ENCODE results near the gene MBOAT1.

Gene MBOAT1

DNA sequence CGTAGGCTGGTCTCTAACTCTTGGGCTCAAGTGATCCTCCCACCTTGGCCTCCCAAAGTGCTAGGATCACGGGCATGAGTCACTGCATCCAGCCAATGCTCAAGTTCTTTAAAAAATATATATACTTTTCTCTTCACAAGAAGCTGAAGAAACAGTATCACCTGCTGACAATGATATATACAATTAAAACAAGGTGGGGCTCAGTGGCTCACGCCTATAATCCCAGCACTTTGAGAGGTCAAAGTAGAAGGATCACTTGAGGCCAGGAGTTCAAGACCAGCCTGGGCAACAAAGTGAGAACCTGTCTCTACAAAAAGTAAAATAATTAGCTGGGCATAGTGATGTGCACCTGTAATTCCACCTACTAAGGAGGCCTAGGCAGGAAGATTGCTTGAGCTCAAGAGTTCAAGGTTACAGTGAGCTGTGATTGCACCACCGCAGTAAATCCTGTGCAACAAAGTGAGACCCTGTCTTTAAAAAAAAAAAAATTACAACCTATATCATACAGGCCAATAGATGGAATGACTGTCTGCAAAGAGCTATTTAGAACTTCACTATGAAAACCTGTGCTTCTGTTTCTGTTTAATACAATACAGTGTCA lies 36.4 kb downstream of the MBOAT1 start:
- no peaks in the 10 kb centered on the region for H3K9me3 ChIP-seq (ENCODE audit: control insufficient read depth in 2 of 2, low read length in 2 of 2)
- H3K36me3 ChIP-seq (ENCODE audit: control insufficient read depth in 2 of 2, insufficient read depth in 2 of 2, low read length in 2 of 2): no peaks in the 10 kb centered on the region
- no peak overlapping the region for H3K9ac ChIP-seq (ENCODE audit: low read depth in 1 of 2, low read length in 2 of 2)
- no peaks in the 10 kb centered on the region for H3K27me3 ChIP-seq (ENCODE audit: control insufficient read depth in 2 of 2, insufficient read depth in 2 of 2, low read length in 2 of 2)
- no peak overlapping the region for H3K4me3 ChIP-seq (ENCODE audit: low read length in 2 of 2)
- H3K4me1 ChIP-seq (ENCODE audit: control insufficient read depth in 2 of 2, insufficient read depth in 2 of 2, low read length in 2 of 2): peaks cover 4 to 11% of the 10 kb centered on the region in 2 donors
- H3K27ac ChIP-seq (ENCODE audit: low read depth in 2 of 2, low read length in 2 of 2): no peak overlapping the region

DNA sequence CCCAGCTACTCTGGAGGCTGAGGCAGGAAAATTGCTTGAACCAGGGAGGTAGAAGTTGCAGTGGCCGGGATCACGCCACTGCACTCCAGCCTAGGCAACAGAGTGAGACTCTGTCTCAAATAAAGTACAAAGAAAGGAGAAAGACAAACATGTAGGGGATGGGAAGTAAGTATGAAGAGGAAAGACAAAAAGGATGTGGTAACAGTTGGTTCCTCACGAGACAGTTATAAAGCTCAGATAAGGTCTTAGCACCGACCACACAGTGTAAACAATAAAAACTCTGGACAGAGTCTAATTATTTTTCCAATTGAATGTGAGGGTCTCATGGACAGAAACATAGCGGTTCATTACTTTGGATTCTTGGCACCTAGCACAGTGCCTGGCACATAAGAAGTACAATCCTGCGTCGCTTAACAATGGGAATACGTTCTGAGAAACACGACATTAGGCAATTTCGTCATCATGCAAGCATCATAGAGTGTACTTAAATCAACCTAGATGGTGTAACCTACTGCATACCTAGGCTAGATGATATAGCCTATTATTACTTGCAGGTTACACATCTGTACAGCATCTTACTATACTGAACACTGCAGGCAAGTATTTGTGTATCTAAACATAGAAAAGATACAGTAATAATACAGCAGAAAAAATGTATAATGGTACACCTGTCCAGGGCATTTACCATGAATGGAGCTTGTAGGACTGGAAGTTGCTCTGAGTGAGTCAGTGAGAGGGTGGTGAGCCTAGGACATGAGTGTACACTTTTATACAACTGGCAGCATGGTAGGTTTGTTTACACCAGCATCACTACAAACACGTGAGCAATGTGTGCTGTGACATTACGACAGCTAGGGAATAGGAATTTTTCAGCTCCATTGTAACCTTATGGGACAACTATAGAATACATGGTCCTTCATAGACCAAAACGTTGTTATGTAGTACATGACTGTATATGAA lies 38.2 kb downstream of the MBOAT1 start:
- Histone ChIP-seq H3K4me3 (ENCODE audit: low read length in 2 of 2) (peak overlapping the region in 1 of 2 donors; percentile 14), H3K27ac (ENCODE audit: low read depth in 2 of 2, low read length in 2 of 2) (no peak overlapping the region)

DNA sequence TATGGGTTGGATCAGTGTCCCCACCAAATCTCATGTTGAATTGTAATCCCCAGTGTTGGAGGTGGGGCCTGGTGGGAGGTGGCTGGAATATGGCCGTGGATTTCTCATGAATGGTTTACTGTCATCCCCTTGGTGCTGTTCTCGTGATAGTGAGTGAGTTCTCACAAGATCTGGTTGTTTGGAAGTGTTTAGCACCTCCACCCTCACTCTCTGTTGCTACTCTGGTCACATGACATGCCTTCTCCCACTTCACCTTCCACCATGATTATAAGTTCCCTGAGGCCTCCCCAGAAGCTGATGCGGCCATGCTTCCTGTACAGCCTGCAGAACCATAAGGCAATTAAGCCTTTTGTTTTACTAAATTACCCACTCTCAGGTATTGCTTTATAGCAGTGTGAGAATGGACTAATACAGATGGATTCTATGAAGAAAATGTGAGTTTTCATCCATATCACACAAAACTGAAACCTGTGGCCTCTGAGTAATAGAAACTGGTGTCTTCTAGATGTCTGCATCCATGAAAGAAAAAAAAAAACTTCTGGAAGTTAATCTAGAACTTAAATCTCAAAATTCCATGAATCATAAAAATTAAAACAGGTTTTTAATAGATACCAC lies 39.3 kb downstream of the MBOAT1 start:
- Histone ChIP-seq H3K27ac (ENCODE audit: low read depth in 2 of 2, low read length in 2 of 2) (no peak overlapping the region), H3K36me3 (ENCODE audit: control insufficient read depth in 2 of 2, insufficient read depth in 2 of 2, low read length in 2 of 2) (peaks cover 0 to 2% of the 10 kb centered on the region in 2 donors), H3K27me3 (ENCODE audit: control insufficient read depth in 2 of 2, insufficient read depth in 2 of 2, low read length in 2 of 2) (no peaks in the 10 kb centered on the region), H3K4me3 (ENCODE audit: low read length in 2 of 2) (no peak overlapping the region), H3K9me3 (ENCODE audit: control insufficient read depth in 2 of 2, low read length in 2 of 2) (no peaks in the 10 kb centered on the region), H3K9ac (ENCODE audit: low read depth in 1 of 2, low read length in 2 of 2) (no peak overlapping the region), H3K4me1 (ENCODE audit: control insufficient read depth in 2 of 2, insufficient read depth in 2 of 2, low read length in 2 of 2) (peaks cover 4 to 8% of the 10 kb centered on the region in 2 donors)

More for the DNA sequence above, 38.2 kb downstream of the MBOAT1 start:
- Histone ChIP-seq H3K9me3 (ENCODE audit: control insufficient read depth in 2 of 2, low read length in 2 of 2) (no peaks in the 10 kb centered on the region), H3K27me3 (ENCODE audit: control insufficient read depth in 2 of 2, insufficient read depth in 2 of 2, low read length in 2 of 2) (no peaks in the 10 kb centered on the region), H3K4me1 (ENCODE audit: control insufficient read depth in 2 of 2, insufficient read depth in 2 of 2, low read length in 2 of 2) (peaks cover 4 to 11% of the 10 kb centered on the region in 2 donors), H3K36me3 (ENCODE audit: control insufficient read depth in 2 of 2, insufficient read depth in 2 of 2, low read length in 2 of 2) (peaks cover 0 to 2% of the 10 kb centered on the region in 2 donors), H3K9ac (ENCODE audit: low read depth in 1 of 2, low read length in 2 of 2) (no peak overlapping the region)

DNA sequence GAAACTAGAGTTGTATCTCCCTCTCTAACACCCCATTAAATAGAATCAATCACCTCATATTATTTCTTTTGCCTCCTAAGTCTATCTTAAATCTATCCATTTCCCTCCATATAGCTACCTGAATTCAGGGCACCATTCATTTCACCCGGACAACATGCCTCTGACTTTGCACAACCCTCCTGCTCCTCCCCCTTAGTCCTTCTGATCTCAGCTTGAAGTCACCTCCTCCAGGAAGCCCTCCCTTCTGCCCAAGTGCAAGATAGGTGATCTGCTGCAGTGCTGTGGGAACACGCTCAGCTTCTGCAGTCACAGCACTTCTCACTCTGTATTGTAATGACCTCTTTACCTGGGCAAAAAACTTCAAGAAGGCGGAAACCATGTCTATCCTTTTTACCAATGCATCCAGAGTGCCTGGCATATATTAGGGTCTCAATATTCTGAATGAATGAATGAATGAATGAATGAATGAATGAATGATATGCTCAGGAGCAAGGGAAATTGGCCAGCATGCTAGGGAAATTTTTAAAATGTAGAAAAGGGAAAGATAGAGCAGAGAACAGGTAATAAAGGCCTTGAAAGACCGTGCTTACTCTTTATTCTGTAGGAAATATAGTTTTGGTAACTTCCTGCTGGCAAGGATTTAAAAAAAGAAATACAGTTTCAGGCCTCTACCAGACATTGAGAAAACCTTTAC lies 41.7 kb downstream of the MBOAT1 start:
- peaks cover 0 to 5% of the 10 kb centered on the region in 2 donors for H3K36me3 ChIP-seq (ENCODE audit: control insufficient read depth in 2 of 2, insufficient read depth in 2 of 2, low read length in 2 of 2)
- H3K4me3 ChIP-seq (ENCODE audit: low read length in 2 of 2): no peak overlapping the region
- H3K9ac ChIP-seq (ENCODE audit: low read depth in 1 of 2, low read length in 2 of 2): no peak overlapping the region
- H3K27me3 ChIP-seq (ENCODE audit: control insufficient read depth in 2 of 2, insufficient read depth in 2 of 2, low read length in 2 of 2): no peaks in the 10 kb centered on the region
- peaks cover 0 to 5% of the 10 kb centered on the region in 2 donors for H3K4me1 ChIP-seq (ENCODE audit: control insufficient read depth in 2 of 2, insufficient read depth in 2 of 2, low read length in 2 of 2)
- no peaks in the 10 kb centered on the region for H3K9me3 ChIP-seq (ENCODE audit: control insufficient read depth in 2 of 2, low read length in 2 of 2)
- no peak overlapping the region for H3K27ac ChIP-seq (ENCODE audit: low read depth in 2 of 2, low read length in 2 of 2)

DNA sequence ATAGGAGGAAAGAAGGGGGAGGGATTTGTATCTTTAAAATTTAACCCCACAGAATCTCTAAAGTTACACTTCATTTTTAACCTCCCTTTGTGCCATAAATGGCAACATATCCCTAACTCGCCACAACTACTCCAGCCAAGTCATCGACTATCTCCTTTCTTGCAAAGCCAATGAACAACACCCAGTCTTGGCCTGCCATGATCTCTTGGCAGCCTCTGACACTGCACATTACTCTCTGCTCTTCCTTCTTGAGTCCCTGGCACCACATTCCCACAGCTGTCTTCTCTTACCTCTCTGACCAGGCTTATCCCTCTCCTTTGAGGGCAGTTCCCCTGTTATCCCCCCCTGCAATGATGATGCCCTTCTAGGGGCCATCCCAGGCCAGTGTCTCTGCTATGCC lies 42.5 kb downstream of the MBOAT1 start:
- Histone ChIP-seq H3K9me3 (ENCODE audit: control insufficient read depth in 2 of 2, low read length in 2 of 2) (no peaks in the 10 kb centered on the region), H3K27ac (ENCODE audit: low read depth in 2 of 2, low read length in 2 of 2) (no peak overlapping the region), H3K4me3 (ENCODE audit: low read length in 2 of 2) (no peak overlapping the region), H3K9ac (ENCODE audit: low read depth in 1 of 2, low read length in 2 of 2) (no peak overlapping the region), H3K27me3 (ENCODE audit: control insufficient read depth in 2 of 2, insufficient read depth in 2 of 2, low read length in 2 of 2) (no peaks in the 10 kb centered on the region), H3K4me1 (ENCODE audit: control insufficient read depth in 2 of 2, insufficient read depth in 2 of 2, low read length in 2 of 2) (peaks cover 0 to 5% of the 10 kb centered on the region in 2 donors), H3K36me3 (ENCODE audit: control insufficient read depth in 2 of 2, insufficient read depth in 2 of 2, low read length in 2 of 2) (peaks cover 0 to 8% of the 10 kb centered on the region in 2 donors)

DNA sequence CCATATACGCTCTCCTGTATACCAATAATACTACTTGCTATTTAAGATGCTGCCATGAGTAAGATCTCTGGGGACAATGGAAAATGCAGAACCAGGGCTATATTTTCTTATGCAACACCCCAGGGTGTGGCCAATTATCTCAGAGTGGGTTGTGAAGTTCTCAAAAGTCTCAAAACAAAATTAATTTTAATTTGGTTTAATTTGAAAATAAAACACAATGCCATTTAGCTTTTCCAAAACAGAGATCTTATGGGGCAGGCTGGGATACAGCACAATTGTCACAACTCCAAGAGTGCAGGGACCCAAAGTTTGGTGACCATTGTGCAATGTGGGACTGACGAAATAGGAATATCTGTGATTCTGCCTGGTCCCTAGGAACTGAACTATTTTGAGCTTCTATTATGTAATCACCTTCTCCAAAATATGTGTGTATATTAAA lies 43.1 kb downstream of the MBOAT1 start:
- no peak overlapping the region for H3K9ac ChIP-seq (ENCODE audit: low read depth in 1 of 2, low read length in 2 of 2)
- H3K9me3 ChIP-seq (ENCODE audit: control insufficient read depth in 2 of 2, low read length in 2 of 2): no peaks in the 10 kb centered on the region
- H3K27me3 ChIP-seq (ENCODE audit: control insufficient read depth in 2 of 2, insufficient read depth in 2 of 2, low read length in 2 of 2): no peaks in the 10 kb centered on the region
- H3K27ac ChIP-seq (ENCODE audit: low read depth in 2 of 2, low read length in 2 of 2): no peak overlapping the region
- H3K4me1 ChIP-seq (ENCODE audit: control insufficient read depth in 2 of 2, insufficient read depth in 2 of 2, low read length in 2 of 2): peaks cover 0 to 4% of the 10 kb centered on the region in 2 donors
- H3K4me3 ChIP-seq (ENCODE audit: low read length in 2 of 2): no peak overlapping the region
- peaks cover 0 to 8% of the 10 kb centered on the region in 2 donors for H3K36me3 ChIP-seq (ENCODE audit: control insufficient read depth in 2 of 2, insufficient read depth in 2 of 2, low read length in 2 of 2)

DNA sequence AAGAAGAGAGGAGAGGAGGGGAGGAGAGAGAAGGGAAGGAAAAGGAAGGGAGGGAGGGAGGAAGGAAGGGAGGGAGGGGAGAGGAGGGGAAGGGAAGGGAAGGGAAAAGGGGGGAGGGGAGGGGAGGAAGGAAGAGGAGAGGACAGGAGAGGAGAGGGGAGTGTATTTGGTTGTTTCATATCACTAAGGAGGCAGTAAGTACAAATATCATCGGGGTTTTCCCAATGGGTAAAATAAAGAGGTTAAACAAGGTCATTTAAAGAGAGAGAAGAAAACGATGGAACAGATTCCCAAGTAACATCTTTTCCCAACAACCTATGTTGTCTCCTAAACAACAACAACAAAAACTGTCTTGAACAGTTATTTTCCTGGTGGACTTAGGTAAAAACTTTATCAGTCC lies 43.6 kb downstream of the MBOAT1 start:
- Histone ChIP-seq H3K36me3 (ENCODE audit: control insufficient read depth in 2 of 2, insufficient read depth in 2 of 2, low read length in 2 of 2) (peaks cover 0 to 8% of the 10 kb centered on the region in 2 donors), H3K4me3 (ENCODE audit: low read length in 2 of 2) (no peak overlapping the region), H3K27ac (ENCODE audit: low read depth in 2 of 2, low read length in 2 of 2) (no peak overlapping the region), H3K9me3 (ENCODE audit: control insufficient read depth in 2 of 2, low read length in 2 of 2) (no peaks in the 10 kb centered on the region), H3K9ac (ENCODE audit: low read depth in 1 of 2, low read length in 2 of 2) (no peak overlapping the region), H3K27me3 (ENCODE audit: control insufficient read depth in 2 of 2, insufficient read depth in 2 of 2, low read length in 2 of 2) (no peaks in the 10 kb centered on the region), H3K4me1 (ENCODE audit: control insufficient read depth in 2 of 2, insufficient read depth in 2 of 2, low read length in 2 of 2) (no peaks in the 10 kb centered on the region)

DNA sequence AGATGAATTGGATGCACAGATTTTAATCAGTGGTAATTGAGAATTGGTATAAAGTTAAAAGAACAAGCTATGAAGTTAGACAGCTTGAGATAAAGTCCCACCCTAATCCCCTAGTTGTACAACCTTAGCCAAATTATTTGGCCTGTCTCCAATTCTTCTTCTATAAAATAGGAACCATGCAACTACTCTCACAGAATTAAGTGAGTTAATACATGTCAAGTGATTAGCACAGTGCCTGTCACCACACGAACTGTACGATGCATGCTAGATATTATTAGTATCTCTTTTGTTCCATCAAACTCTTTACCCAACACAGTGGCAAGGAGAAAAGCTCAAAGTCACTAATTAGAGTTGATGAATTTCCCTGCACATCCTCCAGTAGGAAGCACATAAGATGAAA lies 44.7 kb downstream of the MBOAT1 start:
- no peaks in the 10 kb centered on the region for H3K4me1 ChIP-seq (ENCODE audit: control insufficient read depth in 2 of 2, insufficient read depth in 2 of 2, low read length in 2 of 2)
- H3K9me3 ChIP-seq (ENCODE audit: control insufficient read depth in 2 of 2, low read length in 2 of 2): no peaks in the 10 kb centered on the region
- no peak overlapping the region for H3K4me3 ChIP-seq (ENCODE audit: low read length in 2 of 2)
- H3K27ac ChIP-seq (ENCODE audit: low read depth in 2 of 2, low read length in 2 of 2): no peak overlapping the region
- H3K27me3 ChIP-seq (ENCODE audit: control insufficient read depth in 2 of 2, insufficient read depth in 2 of 2, low read length in 2 of 2): no peaks in the 10 kb centered on the region
- H3K9ac ChIP-seq (ENCODE audit: low read depth in 1 of 2, low read length in 2 of 2): no peak overlapping the region
- peaks cover 0 to 8% of the 10 kb centered on the region in 2 donors for H3K36me3 ChIP-seq (ENCODE audit: control insufficient read depth in 2 of 2, insufficient read depth in 2 of 2, low read length in 2 of 2)

DNA sequence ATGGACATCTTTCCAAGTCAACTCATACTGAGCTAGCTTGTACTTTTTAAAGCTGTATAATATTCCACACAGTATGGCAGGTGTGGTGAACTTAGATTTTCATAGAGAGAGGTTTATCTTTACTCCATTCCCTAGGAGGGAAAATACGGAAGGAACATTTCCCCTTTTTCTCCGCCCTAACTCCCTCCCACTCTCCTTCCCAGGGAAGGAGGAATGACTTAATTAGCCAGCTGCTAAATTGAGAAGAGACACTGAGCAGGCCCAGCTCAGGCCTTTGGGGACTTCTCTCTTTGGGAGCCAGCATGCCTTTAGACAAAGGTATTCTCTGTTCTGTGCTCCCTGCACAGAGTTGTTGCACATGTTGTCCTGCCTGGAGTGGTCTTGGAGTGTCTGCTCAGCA lies 46.1 kb downstream of the MBOAT1 start:
- Histone ChIP-seq H3K4me3 (ENCODE audit: low read length in 2 of 2) (no peak overlapping the region), H3K9ac (ENCODE audit: low read depth in 1 of 2, low read length in 2 of 2) (no peak overlapping the region), H3K9me3 (ENCODE audit: control insufficient read depth in 2 of 2, low read length in 2 of 2) (no peaks in the 10 kb centered on the region), H3K36me3 (ENCODE audit: control insufficient read depth in 2 of 2, insufficient read depth in 2 of 2, low read length in 2 of 2) (peaks cover 0 to 8% of the 10 kb centered on the region in 2 donors), H3K27ac (ENCODE audit: low read depth in 2 of 2, low read length in 2 of 2) (no peak overlapping the region), H3K27me3 (ENCODE audit: control insufficient read depth in 2 of 2, insufficient read depth in 2 of 2, low read length in 2 of 2) (no peaks in the 10 kb centered on the region), H3K4me1 (ENCODE audit: control insufficient read depth in 2 of 2, insufficient read depth in 2 of 2, low read length in 2 of 2) (no peaks in the 10 kb centered on the region)
